MM.1S (cell line): ENCODE results near the gene RMND5A.

Source experiments
- DNase-seq: peaks from one replicate; pipeline ENCODE4 v3.0.0-alpha.2; 2015
- H2AFZ ChIP-seq: fragments of 300-600 bp; sonication (generic); 2 replicates; pipeline ENCODE4 v1.6.0; 2016; ENCODE audit warnings: antibody characterized with exemption, low read length
- H3F3A ChIP-seq: fragments of 300-600 bp; sonication (generic); 2 replicates; pipeline ENCODE4 v1.6.1; 2016; ENCODE audit warnings: mild to moderate bottlenecking, antibody characterized with exemption, low read length, moderate library complexity, mixed read lengths; ENCODE audit not compliant: insufficient read depth
- H3K27ac ChIP-seq: fragments of 300-600 bp; sonication (generic); 2 replicates; pipeline ENCODE4 v1.5.1; 2016; ENCODE audit warnings: mild to moderate bottlenecking, low read length
- H3K27me3 ChIP-seq: fragments of 300-600 bp; sonication (generic); replicated peaks from 2 replicates; pipeline ENCODE4 v1.6.0; 2016; ENCODE audit warnings: low read length; ENCODE audit not compliant: insufficient read depth
- H3K36me3 ChIP-seq: fragments of 300-600 bp; sonication (generic); replicated peaks from 2 replicates; pipeline ENCODE4 v1.6.1; 2016; ENCODE audit warnings: mild to moderate bottlenecking, low read length, mixed read lengths; ENCODE audit not compliant: insufficient read depth
- H3K4me1 ChIP-seq: fragments of 300-600 bp; sonication (generic); 2 replicates; pipeline ENCODE4 v1.6.1; 2016; ENCODE audit warnings: low read length, mixed read lengths
- H3K4me2 ChIP-seq: fragments of 300-600 bp; sonication (generic); 2 replicates; pipeline ENCODE4 v1.6.0; 2016; ENCODE audit warnings: low read depth, low read length
- H3K4me3 ChIP-seq: fragments of 300-600 bp; sonication (generic); 2 replicates; pipeline ENCODE4 v1.5.1; 2016; ENCODE audit warnings: low read length, mixed read lengths
- H3K79me2 ChIP-seq: fragments of 300-600 bp; sonication (generic); 2 replicates; pipeline ENCODE4 v1.6.1; 2016; ENCODE audit warnings: mixed run types, low read length, mixed read lengths
- H3K9ac ChIP-seq: fragments of 300-600 bp; sonication (generic); 2 replicates; pipeline ENCODE4 v1.6.1; 2016; ENCODE audit warnings: low read length, mixed read lengths
- H3K9me2 ChIP-seq: fragments of 300-600 bp; sonication (generic); replicated peaks from 2 replicates; pipeline ENCODE4 v1.6.1; 2016; ENCODE audit warnings: mild to moderate bottlenecking, low read length, mixed read lengths; ENCODE audit not compliant: insufficient read depth
- H3K9me3 ChIP-seq: fragments of 300-600 bp; sonication (generic); replicated peaks from 2 replicates; pipeline ENCODE4 v1.6.1; 2016; ENCODE audit warnings: mild to moderate bottlenecking, low read length, mixed read lengths; ENCODE audit not compliant: insufficient read depth
- H4K20me1 ChIP-seq: fragments of 300-600 bp; sonication (generic); 2 replicates; pipeline ENCODE4 v1.6.1; 2016; ENCODE audit warnings: mild to moderate bottlenecking, low read length, moderate library complexity, mixed read lengths; ENCODE audit not compliant: insufficient read depth
- EZH2 ChIP-seq: fragments of 300-600 bp; sonication (generic); optimal IDR thresholded peaks from 2 replicates; pipeline ENCODE3; 2017; ENCODE audit warnings: low read depth, mild to moderate bottlenecking, antibody characterized with exemption, low read length, mixed read lengths
- EZH2phosphoT487 ChIP-seq: fragments of 300-600 bp; sonication (generic); IDR thresholded peaks from 2 replicates; pipeline ENCODE4 v1.6.1; 2018; ENCODE audit warnings: antibody characterized with exemption, low read length
- TF ChIP-seq, protein P1 (sequence below): fragments of 300-600 bp; sonication (generic); IDR thresholded peaks from 2 replicates; pipeline ENCODE4 v1.5.1; 2016; ENCODE audit warnings: antibody characterized with exemption, low read length, mixed read lengths

The RMND5A gene

DNA sequence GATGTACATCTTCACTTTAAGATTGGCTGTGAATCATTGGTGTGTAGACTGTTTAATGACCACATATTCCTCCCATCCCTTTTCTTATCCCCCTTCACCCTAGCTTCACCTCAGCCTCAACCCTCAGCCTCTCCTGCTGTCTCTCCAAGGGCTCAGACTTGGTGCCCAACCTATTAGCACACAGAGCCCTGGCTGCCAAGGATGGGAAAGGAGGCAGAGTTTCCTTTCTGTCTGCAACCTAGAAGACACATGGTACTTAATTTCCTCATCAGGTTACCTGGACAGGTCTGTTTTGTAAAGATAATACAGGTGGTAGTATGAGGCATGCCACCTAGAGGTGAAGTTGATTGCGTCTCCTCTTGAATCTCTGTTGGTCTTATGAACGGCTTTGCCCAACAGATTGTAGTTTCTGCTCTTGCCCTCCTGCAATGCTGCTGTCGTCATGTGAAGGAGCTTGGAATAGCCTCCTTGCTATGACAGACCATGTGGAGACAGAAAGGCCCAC lies 44.5 kb upstream of the RMND5A start:
- no peaks in the 10 kb centered on the region for H3F3A ChIP-seq
- peak; percentile 19 for DNase-seq
- H3K9ac ChIP-seq: no peak overlapping the region
- H3K4me3 ChIP-seq: no peak overlapping the region
- H3K36me3 ChIP-seq: no peaks in the 10 kb centered on the region
- H3K4me2 ChIP-seq: no peak overlapping the region
- no peaks in the 10 kb centered on the region for H3K9me2 ChIP-seq
- no peaks in the 10 kb centered on the region for H4K20me1 ChIP-seq
- H3K9me3 ChIP-seq: no peaks in the 10 kb centered on the region
- TF ChIP-seq, protein P1, sequence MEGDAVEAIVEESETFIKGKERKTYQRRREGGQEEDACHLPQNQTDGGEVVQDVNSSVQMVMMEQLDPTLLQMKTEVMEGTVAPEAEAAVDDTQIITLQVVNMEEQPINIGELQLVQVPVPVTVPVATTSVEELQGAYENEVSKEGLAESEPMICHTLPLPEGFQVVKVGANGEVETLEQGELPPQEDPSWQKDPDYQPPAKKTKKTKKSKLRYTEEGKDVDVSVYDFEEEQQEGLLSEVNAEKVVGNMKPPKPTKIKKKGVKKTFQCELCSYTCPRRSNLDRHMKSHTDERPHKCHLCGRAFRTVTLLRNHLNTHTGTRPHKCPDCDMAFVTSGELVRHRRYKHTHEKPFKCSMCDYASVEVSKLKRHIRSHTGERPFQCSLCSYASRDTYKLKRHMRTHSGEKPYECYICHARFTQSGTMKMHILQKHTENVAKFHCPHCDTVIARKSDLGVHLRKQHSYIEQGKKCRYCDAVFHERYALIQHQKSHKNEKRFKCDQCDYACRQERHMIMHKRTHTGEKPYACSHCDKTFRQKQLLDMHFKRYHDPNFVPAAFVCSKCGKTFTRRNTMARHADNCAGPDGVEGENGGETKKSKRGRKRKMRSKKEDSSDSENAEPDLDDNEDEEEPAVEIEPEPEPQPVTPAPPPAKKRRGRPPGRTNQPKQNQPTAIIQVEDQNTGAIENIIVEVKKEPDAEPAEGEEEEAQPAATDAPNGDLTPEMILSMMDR: peak; percentile 37
- no peak for TF ChIP-seq EZH2phosphoT487
- H3K27me3 ChIP-seq: no peaks in the 10 kb centered on the region
- H3K27ac ChIP-seq: no peak overlapping the region
- no peaks in the 10 kb centered on the region for H3K79me2 ChIP-seq
- H3K4me1 ChIP-seq: no peaks in the 10 kb centered on the region
- no peak overlapping the region for H2AFZ ChIP-seq

DNA sequence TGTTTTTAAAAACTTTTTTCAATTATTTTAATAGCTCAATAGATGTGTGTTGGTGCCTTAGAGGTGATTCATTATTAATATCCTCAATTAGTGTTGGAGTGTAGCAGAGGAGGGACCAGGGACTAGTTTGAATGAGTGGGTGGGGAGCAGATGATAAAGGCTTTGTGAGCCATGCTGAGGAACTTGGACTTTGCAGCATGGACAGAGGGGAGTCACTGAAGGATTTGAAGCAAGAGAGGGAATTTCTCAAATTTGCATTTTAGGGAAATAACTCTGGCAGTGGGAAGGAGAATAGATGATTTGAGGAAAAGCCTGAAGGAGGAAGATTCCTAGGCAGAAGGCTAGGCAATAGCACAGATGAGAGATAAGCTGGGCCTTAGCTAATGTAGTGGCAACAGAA lies 42.3 kb upstream of the RMND5A start:
- H3K36me3 ChIP-seq: no peaks in the 10 kb centered on the region
- H3K27ac ChIP-seq: no peak overlapping the region
- no peak for DNase-seq
- no peak overlapping the region for H3K9ac ChIP-seq
- no peaks in the 10 kb centered on the region for H3K79me2 ChIP-seq
- no peaks in the 10 kb centered on the region for H3K4me1 ChIP-seq
- no peak overlapping the region for H3K4me3 ChIP-seq
- no peaks in the 10 kb centered on the region for H3F3A ChIP-seq
- TF ChIP-seq EZH2phosphoT487: no peak
- TF ChIP-seq, protein P1: no peak
- no peak for TF ChIP-seq EZH2
- H3K9me3 ChIP-seq: no peaks in the 10 kb centered on the region
- H4K20me1 ChIP-seq: no peaks in the 10 kb centered on the region
- H3K9me2 ChIP-seq: no peaks in the 10 kb centered on the region
- no peak overlapping the region for H2AFZ ChIP-seq
- H3K27me3 ChIP-seq: no peaks in the 10 kb centered on the region
- no peak overlapping the region for H3K4me2 ChIP-seq

DNA sequence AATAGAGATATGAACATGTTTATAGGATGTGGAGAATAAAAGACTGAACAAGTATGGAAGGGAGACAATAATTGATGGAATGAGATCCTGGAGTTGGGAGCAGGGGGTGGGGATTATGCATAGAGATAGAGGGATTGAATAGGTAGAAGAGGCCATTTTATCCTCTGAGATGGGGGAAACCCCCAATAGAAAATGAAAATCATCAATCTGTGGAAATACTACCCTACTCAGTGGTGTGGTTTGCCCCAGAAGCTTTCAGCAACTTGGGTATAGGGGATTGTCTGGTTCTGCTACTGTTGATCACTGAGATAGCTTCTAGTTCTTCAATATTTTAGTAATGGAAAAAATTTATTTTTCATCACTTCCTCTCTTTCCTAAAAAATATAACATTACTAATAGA lies 41.1 kb upstream of the RMND5A start:
- Histone ChIP-seq H3K27ac (no peak overlapping the region), H3K27me3 (no peaks in the 10 kb centered on the region), H3F3A (no peaks in the 10 kb centered on the region), H3K4me1 (no peaks in the 10 kb centered on the region), H3K4me2 (no peak overlapping the region), H2AFZ (no peak overlapping the region), H3K9ac (no peak overlapping the region), H3K79me2 (no peaks in the 10 kb centered on the region), H3K9me2 (no peaks in the 10 kb centered on the region), H3K4me3 (no peak overlapping the region), H3K9me3 (no peaks in the 10 kb centered on the region), H4K20me1 (no peaks in the 10 kb centered on the region), H3K36me3 (no peaks in the 10 kb centered on the region)
- no peak for DNase-seq
- TF ChIP-seq EZH2phosphoT487 (no peak), EZH2 (no peak)
- TF ChIP-seq, protein P1: no peak
